Activated CD8-positive, alpha-beta memory T cell treated with anti-CD3 and anti-CD28 coated beads, Interleukin-2, amount 50 U/mL, for 24 hours (primary cell): Measurements from ENCODE around the gene AGFG2.
"Not testable (repeated sequence)": the region's sequence is repeated elsewhere in the genome, so short reads cannot be mapped to it uniquely, and the experiment has no call there.

Experiments used
- DNase-seq: peaks from one replicate; pipeline ENCODE4 v3.0.0-alpha.2; 2020; ENCODE audit errors: extremely low read depth

The AGFG2 gene

GRCh38 chr7:100548446-100548845, 9.4 kb downstream of the AGFG2 start:
- not testable (repeated sequence) for DNase-seq

GRCh38 chr7:100552532-100552931, 13.5 kb downstream of the AGFG2 start:
- DNase-seq = no peak

GRCh38 chr7:100553032-100553431, 14.0 kb downstream of the AGFG2 start:
- no peak for DNase-seq

- no peak for DNase-seq
These were observed 16.7 kb downstream of the AGFG2 start for GRCh38 chr7:100555701-100556100.

GRCh38 chr7:100556541-100556940, 17.5 kb downstream of the AGFG2 start:
- DNase-seq = no peak

- no peak for DNase-seq
These were observed 20.1 kb downstream of the AGFG2 start for GRCh38 chr7:100559127-100559526.

- no peak for DNase-seq
These were observed 22.6 kb downstream of the AGFG2 start for GRCh38 chr7:100561491-100562194.

GRCh38 chr7:100562195-100563099, 23.4 kb downstream of the AGFG2 start:
- no peak for DNase-seq

GRCh38 chr7:100563100-100563564, 24.1 kb downstream of the AGFG2 start:
- DNase-seq = no peak

GRCh38 chr7:100563809-100564400, 24.9 kb downstream of the AGFG2 start:
- DNase-seq = no peak

- DNase-seq = not testable (repeated sequence)
These were observed 25.4 kb downstream of the AGFG2 start for GRCh38 chr7:100564405-100564804.

- DNase-seq = no peak
These were observed 26.1 kb downstream of the AGFG2 start for GRCh38 chr7:100565133-100565571.

GRCh38 chr7:100566018-100566531, 27.1 kb downstream of the AGFG2 start:
- no peak for DNase-seq

GRCh38 chr7:100567031-100567730, 28.2 kb downstream of the AGFG2 start:
- DNase-seq = no peak

- DNase-seq = no peak
These were observed 28.8 kb downstream of the AGFG2 start for GRCh38 chr7:100567751-100568175.

GRCh38 chr7:100568176-100568895, 29.3 kb downstream of the AGFG2 start:
- no peak for DNase-seq

GRCh38 chr7:100568896-100569844, 30.2 kb downstream of the AGFG2 start:
- DNase-seq = no peak

- no peak for DNase-seq
These were observed 32.2 kb downstream of the AGFG2 start for GRCh38 chr7:100570954-100571828.

GRCh38 chr7:100571829-100572116, 32.8 kb downstream of the AGFG2 start:
- no peak for DNase-seq
